Adrenal gland (tissue), 5 donors: Measurements from ENCODE around the gene CAND2.

Experiments
- POLR2A ChIP-seq, 2 donors: fragments of 450-650 bp; IDR thresholded peaks; one replicate each; pipeline ENCODE4 v1.6.1; 2017; ENCODE audit warnings: antibody characterized with exemption in 2 of 2, mild to moderate bottlenecking in 2 of 2, moderate library complexity in 1 of 2
- TF ChIP-seq, protein P1 (sequence below), 6 experiments: fragments of 450-650 bp in 4 of 6; fragments of 200-600 bp in 2 of 6; sonication (generic) in 1 of 6; IDR thresholded peaks; 1 replicate in 5 of 6; 2 replicates in 1 of 6; pipeline versions ENCODE4 v1.5.1 to v1.8.0; 2016 to 2021; ENCODE audit warnings: antibody characterized with exemption in 6 of 6, mild to moderate bottlenecking in 2 of 6, moderate library complexity in 1 of 6
- donor health status: DM: no; HTN: no; CAD: no.

GRCh38 chr3:12796171-12797123 lies at the start of gene CAND2:
- TF ChIP-seq, protein P1, sequence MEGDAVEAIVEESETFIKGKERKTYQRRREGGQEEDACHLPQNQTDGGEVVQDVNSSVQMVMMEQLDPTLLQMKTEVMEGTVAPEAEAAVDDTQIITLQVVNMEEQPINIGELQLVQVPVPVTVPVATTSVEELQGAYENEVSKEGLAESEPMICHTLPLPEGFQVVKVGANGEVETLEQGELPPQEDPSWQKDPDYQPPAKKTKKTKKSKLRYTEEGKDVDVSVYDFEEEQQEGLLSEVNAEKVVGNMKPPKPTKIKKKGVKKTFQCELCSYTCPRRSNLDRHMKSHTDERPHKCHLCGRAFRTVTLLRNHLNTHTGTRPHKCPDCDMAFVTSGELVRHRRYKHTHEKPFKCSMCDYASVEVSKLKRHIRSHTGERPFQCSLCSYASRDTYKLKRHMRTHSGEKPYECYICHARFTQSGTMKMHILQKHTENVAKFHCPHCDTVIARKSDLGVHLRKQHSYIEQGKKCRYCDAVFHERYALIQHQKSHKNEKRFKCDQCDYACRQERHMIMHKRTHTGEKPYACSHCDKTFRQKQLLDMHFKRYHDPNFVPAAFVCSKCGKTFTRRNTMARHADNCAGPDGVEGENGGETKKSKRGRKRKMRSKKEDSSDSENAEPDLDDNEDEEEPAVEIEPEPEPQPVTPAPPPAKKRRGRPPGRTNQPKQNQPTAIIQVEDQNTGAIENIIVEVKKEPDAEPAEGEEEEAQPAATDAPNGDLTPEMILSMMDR (IDR thresholded peaks at IDR 0.05) = no peak
- no peak for TF ChIP-seq POLR2A (IDR thresholded peaks at IDR 0.05)
